ENCODE data around the gene OR51Q1.

OR51Q1 gene

GRCh38 chr11:5460983-5461621 lies 39.2 kb downstream of the OR51Q1 start:
- no peak for TF ChIP-seq TCF12 (IDR thresholded peaks at IDR 0.05; ENCODE audit: low read depth)
- TF ChIP-seq TAF1 (IDR thresholded peaks at IDR 0.05; ENCODE audit: low read depth) = no peak
- TF ChIP-seq REST (IDR thresholded peaks at IDR 0.05; ENCODE audit: low read depth) = no peak
- no peak for TF ChIP-seq ZBTB7A (IDR thresholded peaks at IDR 0.05; ENCODE audit: low read depth)
- no peak for TF ChIP-seq MAX (IDR thresholded peaks at IDR 0.05)
- TF ChIP-seq YY1 (IDR thresholded peaks at IDR 0.05; ENCODE audit: low read depth) = no peak
- no peak for TF ChIP-seq CREB1 (IDR thresholded peaks at IDR 0.05; ENCODE audit: low read depth)
- TF ChIP-seq EGR1 (IDR thresholded peaks at IDR 0.05) = no peak
- TF ChIP-seq FOXM1 (IDR thresholded peaks at IDR 0.05; ENCODE audit: borderline replicate concordance, low read depth) = no peak
- TF ChIP-seq EP300 (IDR thresholded peaks at IDR 0.05; ENCODE audit: borderline replicate concordance) = no peak
- TF ChIP-seq NFIC (IDR thresholded peaks at IDR 0.05) = no peak
- no peak for TF ChIP-seq USF1 (IDR thresholded peaks at IDR 0.05)
- no peak for TF ChIP-seq CEBPB (IDR thresholded peaks at IDR 0.05)
- no peak for TF ChIP-seq TEAD4 (IDR thresholded peaks at IDR 0.05)

GRCh38 chr11:5467527-5467926 lies 45.6 kb downstream of the OR51Q1 start:
- TF ChIP-seq FOXM1 (IDR thresholded peaks at IDR 0.05; ENCODE audit: borderline replicate concordance, low read depth) = no peak
- no peak for TF ChIP-seq EP300 (IDR thresholded peaks at IDR 0.05; ENCODE audit: borderline replicate concordance)

All from Ishikawa (cell line).